Measurements from ENCODE around the gene APLP2. TPM values are rescaled to one million over a fixed set of nuclear protein-coding genes. Genes with fewer than 3 reads are reported as not detected.

APLP2 gene
- total and polyA plus RNA-seq, 4 donors: 190 to 337 (median 233) TPM

DNA sequence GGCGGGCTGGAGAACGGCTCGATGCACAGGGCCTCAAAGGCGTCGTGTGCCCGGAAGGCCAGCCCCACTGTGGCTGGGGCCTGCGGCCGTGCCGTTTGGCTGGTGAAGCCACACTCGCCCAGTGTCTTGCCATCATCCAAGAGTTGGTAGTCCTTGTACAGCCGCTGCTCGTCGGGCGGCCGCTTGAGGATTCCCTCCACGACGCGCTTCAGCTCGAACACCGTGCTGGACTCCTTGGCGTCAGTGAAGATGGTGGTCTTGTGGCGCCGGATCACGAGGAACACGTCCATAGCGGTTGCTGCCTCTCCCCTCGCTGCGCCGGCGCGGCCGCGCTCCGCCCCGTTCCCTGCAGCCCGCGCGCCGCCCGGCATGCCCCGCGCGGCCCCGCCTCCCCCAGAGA is 36.8 kb upstream of the APLP2 start (continued):
- TF ChIP-seq, protein P1, sequence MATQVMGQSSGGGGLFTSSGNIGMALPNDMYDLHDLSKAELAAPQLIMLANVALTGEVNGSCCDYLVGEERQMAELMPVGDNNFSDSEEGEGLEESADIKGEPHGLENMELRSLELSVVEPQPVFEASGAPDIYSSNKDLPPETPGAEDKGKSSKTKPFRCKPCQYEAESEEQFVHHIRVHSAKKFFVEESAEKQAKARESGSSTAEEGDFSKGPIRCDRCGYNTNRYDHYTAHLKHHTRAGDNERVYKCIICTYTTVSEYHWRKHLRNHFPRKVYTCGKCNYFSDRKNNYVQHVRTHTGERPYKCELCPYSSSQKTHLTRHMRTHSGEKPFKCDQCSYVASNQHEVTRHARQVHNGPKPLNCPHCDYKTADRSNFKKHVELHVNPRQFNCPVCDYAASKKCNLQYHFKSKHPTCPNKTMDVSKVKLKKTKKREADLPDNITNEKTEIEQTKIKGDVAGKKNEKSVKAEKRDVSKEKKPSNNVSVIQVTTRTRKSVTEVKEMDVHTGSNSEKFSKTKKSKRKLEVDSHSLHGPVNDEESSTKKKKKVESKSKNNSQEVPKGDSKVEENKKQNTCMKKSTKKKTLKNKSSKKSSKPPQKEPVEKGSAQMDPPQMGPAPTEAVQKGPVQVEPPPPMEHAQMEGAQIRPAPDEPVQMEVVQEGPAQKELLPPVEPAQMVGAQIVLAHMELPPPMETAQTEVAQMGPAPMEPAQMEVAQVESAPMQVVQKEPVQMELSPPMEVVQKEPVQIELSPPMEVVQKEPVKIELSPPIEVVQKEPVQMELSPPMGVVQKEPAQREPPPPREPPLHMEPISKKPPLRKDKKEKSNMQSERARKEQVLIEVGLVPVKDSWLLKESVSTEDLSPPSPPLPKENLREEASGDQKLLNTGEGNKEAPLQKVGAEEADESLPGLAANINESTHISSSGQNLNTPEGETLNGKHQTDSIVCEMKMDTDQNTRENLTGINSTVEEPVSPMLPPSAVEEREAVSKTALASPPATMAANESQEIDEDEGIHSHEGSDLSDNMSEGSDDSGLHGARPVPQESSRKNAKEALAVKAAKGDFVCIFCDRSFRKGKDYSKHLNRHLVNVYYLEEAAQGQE (IDR thresholded peaks at IDR 0.05): no peak
- TF ChIP-seq SP1 (IDR thresholded peaks at IDR 0.05) (no peak), HNF4A (conservative IDR thresholded peaks at IDR 0.05) (no peak), EGR1 (IDR thresholded peaks at IDR 0.05; ENCODE audit: low read depth in 2 of 2) (no peak), HNF4G (IDR thresholded peaks at IDR 0.05) (no peak), NR2F2 (IDR thresholded peaks at IDR 0.05) (no peak), YY1 (IDR thresholded peaks at IDR 0.05) (no peak)
- TF ChIP-seq, protein P2, sequence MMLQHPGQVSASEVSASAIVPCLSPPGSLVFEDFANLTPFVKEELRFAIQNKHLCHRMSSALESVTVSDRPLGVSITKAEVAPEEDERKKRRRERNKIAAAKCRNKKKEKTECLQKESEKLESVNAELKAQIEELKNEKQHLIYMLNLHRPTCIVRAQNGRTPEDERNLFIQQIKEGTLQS (IDR thresholded peaks at IDR 0.05): no peak

DNA sequence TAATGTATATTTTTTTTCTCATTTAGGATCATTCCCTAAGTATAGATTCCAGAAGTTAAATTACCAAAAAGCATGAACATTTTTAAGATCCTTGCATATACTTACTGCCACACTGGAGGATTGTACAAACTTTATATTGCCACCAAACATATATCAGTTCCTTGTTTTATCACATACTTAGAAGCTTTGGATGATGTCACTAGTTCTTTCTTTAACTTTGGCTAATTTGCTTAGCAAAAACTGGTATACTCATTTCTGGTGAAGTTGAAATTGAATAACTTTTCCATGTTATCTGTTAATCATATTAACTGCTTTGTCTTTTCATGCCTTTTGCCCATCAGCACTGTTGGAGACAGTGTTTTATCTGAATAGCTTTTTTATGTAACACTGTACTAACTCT is 35.5 kb upstream of the APLP2 start:
- no peak overlapping the region for H3K4me3 ChIP-seq (ENCODE audit: low read depth in 1 of 3, low read length in 3 of 3)
- DNase-seq (ENCODE audit: low spot score): no peak
- no peak for TF ChIP-seq GABPA (IDR thresholded peaks at IDR 0.05 in 1 of 2, conservative IDR thresholded peaks at IDR 0.05 in 1 of 2)
- TF ChIP-seq FOXA2 (IDR thresholded peaks at IDR 0.05): no peak
- TF ChIP-seq RXRA (IDR thresholded peaks at IDR 0.05): no peak
- no peak for TF ChIP-seq ZBTB33 (IDR thresholded peaks at IDR 0.05)
- no peak for TF ChIP-seq RAD21 (IDR thresholded peaks at IDR 0.05)

DNA sequence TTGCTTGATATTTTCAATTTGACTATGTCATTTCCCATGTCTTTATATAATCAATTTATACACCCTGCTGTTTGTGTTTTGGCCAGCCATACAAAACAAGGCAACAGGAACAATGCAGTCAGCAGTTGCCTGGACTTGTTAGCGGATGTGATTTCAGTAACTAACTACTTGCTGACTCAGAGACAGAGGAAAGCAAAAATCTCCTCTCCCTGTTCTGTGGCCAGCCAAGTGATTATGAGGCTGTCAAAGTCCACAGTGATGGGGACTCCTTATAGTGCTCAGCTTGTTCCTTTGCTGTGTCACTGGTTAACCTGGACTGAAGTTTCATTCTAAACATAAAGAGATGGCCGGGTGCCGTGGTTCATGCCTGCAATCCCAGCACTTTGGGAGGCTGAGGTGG is 32.6 kb upstream of the APLP2 start:
- H3K36me3 ChIP-seq (ENCODE audit: control insufficient read depth in 4 of 4, insufficient read depth in 3 of 4, low read depth in 1 of 4, low read length in 3 of 4): no peaks in the 10 kb centered on the region
- H3K4me1 ChIP-seq (ENCODE audit: control insufficient read depth in 4 of 4, insufficient read depth in 4 of 4, low read length in 3 of 4): no peaks in the 10 kb centered on the region
- no peak overlapping the region for H3K4me3 ChIP-seq (ENCODE audit: low read depth in 1 of 3, low read length in 3 of 3)
- H3K9me3 ChIP-seq (ENCODE audit: control insufficient read depth in 4 of 4, low read length in 3 of 4): no peaks in the 10 kb centered on the region
- no peak for DNase-seq (ENCODE audit: low spot score)
- H3K27me3 ChIP-seq (ENCODE audit: control insufficient read depth in 4 of 4, insufficient read depth in 4 of 4, low read length in 3 of 4): no peaks in the 10 kb centered on the region
- H3K27ac ChIP-seq (ENCODE audit: low read depth in 1 of 2, low read length in 2 of 2): no peak overlapping the region
- H3K9ac ChIP-seq (ENCODE audit: low read depth in 1 of 2, low read length in 2 of 2): no peak overlapping the region
- 57% methylated on average over 3 of the region's 3 CpGs for WGBS
- no peak for TF ChIP-seq JUND (IDR thresholded peaks at IDR 0.05)
- TF ChIP-seq, protein P3, sequence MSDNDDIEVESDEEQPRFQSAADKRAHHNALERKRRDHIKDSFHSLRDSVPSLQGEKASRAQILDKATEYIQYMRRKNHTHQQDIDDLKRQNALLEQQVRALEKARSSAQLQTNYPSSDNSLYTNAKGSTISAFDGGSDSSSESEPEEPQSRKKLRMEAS (IDR thresholded peaks at IDR 0.05): no peak
- TF ChIP-seq TAF1 (conservative IDR thresholded peaks at IDR 0.05): no peak
- no peak for TF ChIP-seq HNF4G (IDR thresholded peaks at IDR 0.05)
- no peak for TF ChIP-seq ZBTB33 (IDR thresholded peaks at IDR 0.05)
- TF ChIP-seq RXRA (IDR thresholded peaks at IDR 0.05): no peak
- no peak for TF ChIP-seq GABPA (IDR thresholded peaks at IDR 0.05 in 1 of 2, conservative IDR thresholded peaks at IDR 0.05 in 1 of 2)
- TF ChIP-seq NR2F2 (IDR thresholded peaks at IDR 0.05): no peak
- no peak for TF ChIP-seq EGR1 (IDR thresholded peaks at IDR 0.05; ENCODE audit: low read depth in 2 of 2)
- TF ChIP-seq FOXA1 (IDR thresholded peaks at IDR 0.05): no peak
- TF ChIP-seq SP1 (IDR thresholded peaks at IDR 0.05): no peak
- TF ChIP-seq CTCF (IDR thresholded peaks at IDR 0.05; ENCODE audit: low read depth, low read length, missing input control): no peak
- TF ChIP-seq FOXA2 (IDR thresholded peaks at IDR 0.05): no peak

More for the DNA sequence above, 35.5 kb upstream of the APLP2 start:
- no peaks in the 10 kb centered on the region for H3K9me3 ChIP-seq (ENCODE audit: control insufficient read depth in 4 of 4, low read length in 3 of 4)
- H3K4me1 ChIP-seq (ENCODE audit: control insufficient read depth in 4 of 4, insufficient read depth in 4 of 4, low read length in 3 of 4): no peaks in the 10 kb centered on the region
- no peaks in the 10 kb centered on the region for H3K36me3 ChIP-seq (ENCODE audit: control insufficient read depth in 4 of 4, insufficient read depth in 3 of 4, low read depth in 1 of 4, low read length in 3 of 4)
- H3K27ac ChIP-seq (ENCODE audit: low read depth in 1 of 2, low read length in 2 of 2): no peak overlapping the region
- H3K27me3 ChIP-seq (ENCODE audit: control insufficient read depth in 4 of 4, insufficient read depth in 4 of 4, low read length in 3 of 4): no peaks in the 10 kb centered on the region
- no peak overlapping the region for H3K9ac ChIP-seq (ENCODE audit: low read depth in 1 of 2, low read length in 2 of 2)
